Activated B cell treated with CpG ODN at 0.5 μM for 24 hours (primary cell): ENCODE results near the gene TUT1. TPM values are rescaled to one million over a fixed set of nuclear protein-coding genes. Genes with fewer than 3 reads are reported as not detected.
A peak's percentile ranks its signal among the peaks of the same experiment; 100 is the strongest.
"Not testable (repeated sequence)": the region's sequence is repeated elsewhere in the genome, so short reads cannot be mapped to it uniquely, and the experiment has no call there.

Experiments used
- ATAC-seq: fragments of 200-7000 bp; cut with Tn5 transposase; one replicate; pipeline ENCODE4 v1.10.0; 2021; ENCODE audit warnings: low read depth, mild to moderate bottlenecking, moderate library complexity
- CTCF ChIA-PET: fragments of 350-600 bp; sonication (Branson Sonifier 250); formaldehyde crosslinking; loops from one replicate; lab custom pipeline; 2021; ENCODE audit warnings: antibody characterized with exemption; lab: Charles Lee
- POLR2A ChIA-PET: fragments of 350-600 bp; sonication (Branson Sonifier 250); formaldehyde crosslinking; loops from one replicate; lab custom pipeline; 2021; ENCODE audit warnings: antibody characterized with exemption; lab: Charles Lee
- DNase-seq: peaks from one replicate; pipeline ENCODE4 v3.0.0; 2022
- H3K27ac Mint-ChIP-seq: one replicate; pipeline ENCODE4 v1.8.0; 2020; ENCODE audit warnings: mixed read lengths
- H3K27me3 Mint-ChIP-seq: one replicate; pipeline ENCODE4 v1.8.0; 2021; ENCODE audit warnings: mixed read lengths
- H3K36me3 Mint-ChIP-seq: one replicate; pipeline ENCODE4 v1.8.0; 2021; ENCODE audit warnings: low read depth, mixed read lengths
- H3K4me1 Mint-ChIP-seq: one replicate; pipeline ENCODE4 v1.8.0; 2021; ENCODE audit warnings: mixed read lengths
- H3K4me3 Mint-ChIP-seq: one replicate; pipeline ENCODE4 v1.8.0; 2020; ENCODE audit warnings: mild to moderate bottlenecking, mixed read lengths
- H3K9me3 Mint-ChIP-seq: one replicate; pipeline ENCODE4 v1.8.0; 2020; ENCODE audit warnings: mixed read lengths
- intact Hi-C: fragments of 100-400 bp; cut with micrococcal nuclease; formaldehyde crosslinking; loops from one replicate; pipeline ENCODE4 v1.15.1; 2024
- total RNA-seq: library from RNA; stranded (reverse); gene quantifications from 2 replicates; pipeline ENCODE4 v1.2.3, GENCODE V29; 2022
- TF ChIP-seq, protein P1 (sequence below): fragments of 200-600 bp; IDR thresholded peaks from one replicate; pipeline ENCODE4 v1.8.0; 2022; ENCODE audit warnings: antibody characterized with exemption, mild to moderate bottlenecking

The TUT1 gene
- total RNA-seq, 1 donor from 2014 or later: 30.9 TPM

- Mint-ChIP-seq H3K27ac (no peak overlapping the region), H3K27me3 (no peaks in the 10 kb centered on the region), H3K4me3 (no peak overlapping the region), H3K9me3 (no peaks in the 10 kb centered on the region), H3K4me1 (peaks cover 42% of the 10 kb centered on the region), H3K36me3 (peaks cover 89% of the 10 kb centered on the region)
- no peak for ATAC-seq
- POLR2A ChIA-PET: interaction anchor here (1.0 to 1.4 kb wide), 3 partner anchors 12 to 158 kb away, joined by 3 to 8 read pairs (median 3); partner anchors contain the start of genes HNRNPUL2, TTC9C and TUT1
- no peak for DNase-seq
- CTCF ChIA-PET: interaction anchor here (1.1 to 2.0 kb wide), 2 partner anchors 9 to 145 kb away, joined by 3 to 6 read pairs; no protein-coding TSS in a partner anchor
- TF ChIP-seq, protein P1, sequence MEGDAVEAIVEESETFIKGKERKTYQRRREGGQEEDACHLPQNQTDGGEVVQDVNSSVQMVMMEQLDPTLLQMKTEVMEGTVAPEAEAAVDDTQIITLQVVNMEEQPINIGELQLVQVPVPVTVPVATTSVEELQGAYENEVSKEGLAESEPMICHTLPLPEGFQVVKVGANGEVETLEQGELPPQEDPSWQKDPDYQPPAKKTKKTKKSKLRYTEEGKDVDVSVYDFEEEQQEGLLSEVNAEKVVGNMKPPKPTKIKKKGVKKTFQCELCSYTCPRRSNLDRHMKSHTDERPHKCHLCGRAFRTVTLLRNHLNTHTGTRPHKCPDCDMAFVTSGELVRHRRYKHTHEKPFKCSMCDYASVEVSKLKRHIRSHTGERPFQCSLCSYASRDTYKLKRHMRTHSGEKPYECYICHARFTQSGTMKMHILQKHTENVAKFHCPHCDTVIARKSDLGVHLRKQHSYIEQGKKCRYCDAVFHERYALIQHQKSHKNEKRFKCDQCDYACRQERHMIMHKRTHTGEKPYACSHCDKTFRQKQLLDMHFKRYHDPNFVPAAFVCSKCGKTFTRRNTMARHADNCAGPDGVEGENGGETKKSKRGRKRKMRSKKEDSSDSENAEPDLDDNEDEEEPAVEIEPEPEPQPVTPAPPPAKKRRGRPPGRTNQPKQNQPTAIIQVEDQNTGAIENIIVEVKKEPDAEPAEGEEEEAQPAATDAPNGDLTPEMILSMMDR: no peak
- intact Hi-C loops: loop anchor here (5.0 kb wide), 2 partner anchors 183 to 263 kb away; partner anchors contain the start of genes STX5, TEX54 and ZBTB3
These were observed 21.7 kb downstream of the TUT1 start for GRCh38 chr11:62569611-62570010.

DNA sequence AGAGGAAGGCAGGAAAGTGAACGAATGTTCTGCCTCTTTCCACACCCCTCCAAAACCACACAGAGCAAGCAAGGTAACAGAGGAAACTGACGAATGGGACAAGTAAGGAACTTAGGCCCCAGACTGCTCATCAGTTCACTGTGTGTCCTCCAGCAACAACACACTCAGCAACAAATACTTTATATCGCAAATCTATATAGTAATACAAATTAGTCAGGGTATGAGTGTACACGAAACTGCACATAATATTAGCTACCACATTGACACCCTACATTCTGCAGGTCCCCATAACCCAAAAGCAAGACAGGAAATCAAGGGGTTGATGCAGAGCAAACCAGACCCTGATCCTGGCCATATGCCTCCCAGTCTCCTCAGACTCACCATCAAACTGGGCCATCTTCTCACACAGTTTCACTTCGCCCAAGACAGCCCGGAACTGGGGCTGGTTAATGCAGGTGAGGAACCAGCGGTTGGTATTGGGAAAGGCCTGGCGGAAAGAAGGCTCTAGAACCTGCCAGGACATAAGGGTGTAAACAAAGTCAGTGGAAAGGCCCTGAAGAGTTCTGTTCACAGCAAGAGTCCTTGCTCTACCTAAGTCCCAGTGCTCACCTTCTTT is 24.2 kb downstream of the TUT1 start:
- no peak overlapping the region for H3K4me3 Mint-ChIP-seq
- ATAC-seq: no peak
- DNase-seq: no peak
- H3K4me1 Mint-ChIP-seq: peaks cover 21% of the 10 kb centered on the region
- POLR2A ChIA-PET: interaction anchor here (0.6 to 1.7 kb wide), 2 partner anchors 15 to 239 kb away, joined by 4 read pairs; no protein-coding TSS in a partner anchor
- peak overlapping the region; percentile 30 for H3K27ac Mint-ChIP-seq
- no peaks in the 10 kb centered on the region for H3K9me3 Mint-ChIP-seq
- intact Hi-C loops: no loop called here
- H3K36me3 Mint-ChIP-seq: peaks cover 82% of the 10 kb centered on the region
- CTCF ChIA-PET: interaction anchor here (0.6 kb wide), 1 partner anchor 70 kb away, joined by 3 read pairs; no protein-coding TSS in a partner anchor
- H3K27me3 Mint-ChIP-seq: no peaks in the 10 kb centered on the region
- TF ChIP-seq, protein P1: no peak

- ATAC-seq: no peak
- peak overlapping the region; percentile 51 for H3K27ac Mint-ChIP-seq
- H3K36me3 Mint-ChIP-seq: peaks cover 79% of the 10 kb centered on the region
- H3K4me1 Mint-ChIP-seq: peaks cover 12% of the 10 kb centered on the region
- TF ChIP-seq, protein P1: no peak
- intact Hi-C loops: no loop called here
- CTCF ChIA-PET: interaction anchor here (0.6 to 1.5 kb wide), 3 partner anchors 23 to 142 kb away, joined by 3 to 5 read pairs (median 5); no protein-coding TSS in a partner anchor
- POLR2A ChIA-PET: interaction anchor here (0.7 to 1.7 kb wide), 4 partner anchors 8 to 274 kb away, joined by 3 to 6 read pairs (median 4); partner anchors contain the start of genes EEF1G and INTS5
- DNase-seq: no peak
- no peaks in the 10 kb centered on the region for H3K9me3 Mint-ChIP-seq
- no peak overlapping the region for H3K4me3 Mint-ChIP-seq
- no peaks in the 10 kb centered on the region for H3K27me3 Mint-ChIP-seq
These were observed 25.1 kb downstream of the TUT1 start for GRCh38 chr11:62566247-62566646.

DNA sequence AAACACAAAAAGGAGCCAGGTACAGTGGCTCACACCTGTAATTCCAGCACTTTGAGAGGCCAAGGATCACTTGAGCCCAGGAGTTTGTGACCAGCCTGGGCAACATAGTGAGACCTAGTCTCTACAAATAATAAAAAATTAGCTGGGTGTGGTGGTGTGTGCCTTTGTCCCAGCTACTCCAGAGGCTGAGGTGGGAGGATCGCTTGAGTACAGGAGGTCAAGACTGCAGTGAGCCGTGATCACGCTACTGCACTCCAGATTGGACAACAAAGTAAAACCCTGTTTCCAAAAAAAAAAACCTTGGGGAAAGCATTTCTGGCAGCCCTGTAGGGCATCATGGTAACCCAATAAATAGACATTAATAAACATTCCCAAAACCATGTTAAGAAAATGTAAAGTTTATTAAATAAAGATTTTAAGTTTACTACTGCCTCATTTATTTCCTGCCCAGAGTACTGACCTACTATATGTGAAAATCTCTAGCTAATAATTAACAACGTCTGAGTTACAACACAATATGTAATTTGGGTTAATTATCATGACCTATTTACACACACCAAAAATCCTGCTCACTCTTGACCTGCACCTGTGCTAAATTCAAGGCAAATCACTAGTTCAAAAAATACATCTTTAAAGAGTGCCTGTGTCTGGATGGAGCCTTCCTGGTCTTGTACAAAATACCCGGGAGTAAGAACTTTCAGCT is 26.1 kb downstream of the TUT1 start:
- ChIA-PET POLR2A (interaction anchor here (0.6 to 2.0 kb wide), 4 partner anchors 9 to 140 kb away, joined by 3 to 7 read pairs (median 5); partner anchors contain the start of gene EEF1G), CTCF (interaction anchor here (0.6 to 1.5 kb wide), 4 partner anchors 22 to 141 kb away, joined by 4 to 5 read pairs (median 5); no protein-coding TSS in a partner anchor)
- TF ChIP-seq, protein P1: no peak
- peaks cover 81% of the 10 kb centered on the region for H3K36me3 Mint-ChIP-seq
- no peaks in the 10 kb centered on the region for H3K9me3 Mint-ChIP-seq
- peaks cover 14% of the 10 kb centered on the region for H3K4me1 Mint-ChIP-seq
- no peak for ATAC-seq
- intact Hi-C loops: no loop called here
- DNase-seq: no peak
- no peak overlapping the region for H3K27ac Mint-ChIP-seq
- no peaks in the 10 kb centered on the region for H3K27me3 Mint-ChIP-seq
- no peak overlapping the region for H3K4me3 Mint-ChIP-seq

GRCh38 chr11:62561677-62562230 is 29.6 kb downstream of the TUT1 start:
- peak overlapping the region; percentile 41 for H3K27ac Mint-ChIP-seq
- peaks cover 32% of the 10 kb centered on the region for H3K4me1 Mint-ChIP-seq
- intact Hi-C loops, DNase-seq, H3K9me3 Mint-ChIP-seq, H3K27me3 Mint-ChIP-seq, ATAC-seq, H3K4me3 Mint-ChIP-seq: not testable (repeated sequence)
- ChIA-PET POLR2A (interaction anchor here (0.7 to 5.5 kb wide), 3 partner anchors 11 to 137 kb away, joined by 3 to 40 read pairs (median 17); partner anchors contain the start of gene EEF1G), CTCF (interaction anchor here (1.0 to 11.9 kb wide), 5 partner anchors 8 to 136 kb away, joined by 3 to 192 read pairs (median 13); no protein-coding TSS in a partner anchor)
- H3K36me3 Mint-ChIP-seq: peaks cover 72% of the 10 kb centered on the region
